Superior temporal gyrus (tissue), 1 donor: ENCODE results near the gene MCOLN3.
A peak's percentile ranks its signal among the peaks of the same experiment; 100 is the strongest.
"Not testable (repeated sequence)": the region's sequence is repeated elsewhere in the genome, so short reads cannot be mapped to it uniquely, and the experiment has no call there.

Experiments used
- DNase-seq: peaks from one replicate; pipeline ENCODE4 v3.0.0-alpha.2; 2016; ENCODE audit errors: extremely low spot score

Gene MCOLN3

DNA sequence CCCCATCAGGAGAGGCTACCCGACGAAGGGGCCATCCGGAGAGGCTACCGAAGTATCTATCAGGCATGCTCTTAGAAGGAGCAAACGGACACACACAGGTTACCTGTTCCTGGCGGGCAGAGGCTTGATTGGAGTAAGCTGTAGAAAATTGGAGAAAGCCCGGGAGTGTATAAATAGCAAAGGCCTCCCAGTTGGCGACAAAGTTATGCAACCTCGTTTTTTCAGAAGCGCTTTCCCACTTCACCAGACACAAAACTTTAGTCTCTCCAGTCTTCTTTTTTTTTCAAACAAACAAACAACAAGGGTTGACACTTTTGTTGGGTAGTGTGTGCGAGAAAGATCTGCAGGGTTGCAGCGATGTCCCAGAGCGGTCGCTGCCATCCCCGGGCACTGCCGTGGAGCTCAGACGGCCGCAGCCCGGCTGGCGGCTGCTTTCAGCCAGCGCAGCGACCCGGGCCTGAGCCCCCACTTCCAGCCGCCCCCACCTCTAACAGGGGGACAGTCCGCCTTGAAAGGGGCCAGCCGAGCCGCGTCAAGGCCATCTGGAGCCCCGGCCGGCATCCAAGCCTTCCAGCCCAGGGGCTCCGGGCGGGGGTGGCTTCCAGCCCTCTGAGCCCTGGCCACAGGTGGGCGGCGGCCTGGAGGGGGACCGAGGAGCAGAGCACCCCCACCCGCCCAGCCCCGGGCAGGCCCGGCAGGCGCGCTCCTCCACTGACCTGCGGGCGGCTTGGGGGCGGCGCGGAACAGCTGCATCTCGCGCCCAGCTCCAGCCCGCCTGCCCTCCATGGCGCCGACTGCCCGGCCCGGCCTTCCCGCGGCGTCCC, 616 bp downstream of the MCOLN3 start:
- DNase-seq, result no peak

DNA sequence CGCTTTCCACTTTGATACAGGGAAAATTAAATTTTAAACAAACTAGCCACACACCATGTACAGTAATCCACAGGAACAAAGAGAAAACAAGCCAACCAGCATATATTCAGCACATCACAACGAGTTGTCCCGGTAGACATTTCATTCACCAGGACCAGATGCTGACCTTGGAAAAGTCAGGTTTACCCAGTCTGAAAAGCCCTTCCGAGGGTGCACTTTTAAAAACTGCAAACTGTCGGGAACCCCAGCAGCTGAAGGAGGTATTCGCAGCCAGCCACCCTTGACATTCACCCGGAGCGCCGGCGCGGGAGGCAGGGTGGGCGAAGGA, 1.2 kb downstream of the MCOLN3 start:
- DNase-seq, result no peak

DNA sequence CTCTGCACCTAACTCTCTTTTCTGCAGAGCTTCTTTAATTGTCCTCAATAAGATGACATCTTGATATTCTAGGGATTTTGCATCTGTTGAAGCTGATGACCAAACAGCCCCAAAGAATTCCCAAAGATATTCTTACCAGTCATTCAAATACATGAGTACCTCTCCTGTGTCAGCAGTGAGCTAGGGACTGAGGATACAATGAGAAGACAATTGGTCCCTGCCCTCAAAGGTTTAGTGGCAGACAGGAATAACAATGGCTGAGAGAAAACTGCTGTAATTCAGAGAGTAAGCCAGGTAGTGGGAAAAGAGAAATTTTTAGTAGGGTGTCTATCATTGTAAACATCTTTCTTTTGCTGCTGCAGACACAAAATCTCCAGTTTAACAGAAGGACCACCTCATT, 5.9 kb downstream of the MCOLN3 start:
- DNase-seq, result no peak

DNA sequence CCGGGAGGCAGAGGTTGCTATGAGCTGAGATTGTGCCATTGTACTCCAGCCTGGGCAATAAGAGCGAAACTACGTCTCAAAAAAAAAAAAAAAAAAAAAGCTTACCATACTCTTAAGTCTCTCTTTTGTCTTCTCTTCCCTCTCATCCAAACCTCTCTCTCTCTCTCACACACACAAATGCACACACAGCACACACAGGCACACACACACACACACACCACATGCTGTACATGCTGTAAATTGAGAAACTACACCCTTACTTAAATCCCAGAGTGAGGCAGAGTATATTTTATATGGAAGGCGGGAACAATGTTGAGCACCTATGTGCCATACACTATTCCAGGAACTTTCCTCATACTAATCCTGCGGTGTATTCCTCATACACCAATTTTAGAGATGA, 6.5 kb downstream of the MCOLN3 start:
- no peak for DNase-seq

DNA sequence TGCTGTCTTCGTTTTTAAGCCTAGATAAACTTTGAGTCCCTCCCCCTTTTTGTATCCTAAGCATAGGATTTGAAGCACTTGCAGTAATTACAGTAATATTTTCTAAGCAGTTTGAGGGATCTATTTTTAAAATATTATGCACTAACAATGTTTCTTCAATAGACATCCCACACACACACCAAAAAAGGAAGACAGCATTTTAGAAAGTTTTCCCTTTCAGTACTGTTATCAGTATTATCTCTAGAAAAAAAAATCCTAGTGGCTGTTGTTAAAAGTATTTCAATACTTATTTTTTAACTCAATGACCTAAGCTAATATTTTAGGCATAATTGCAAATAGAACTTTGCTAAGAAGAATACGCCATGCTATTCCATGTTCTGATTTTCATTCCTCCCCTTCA, 15.1 kb downstream of the MCOLN3 start:
- no peak for DNase-seq

DNA sequence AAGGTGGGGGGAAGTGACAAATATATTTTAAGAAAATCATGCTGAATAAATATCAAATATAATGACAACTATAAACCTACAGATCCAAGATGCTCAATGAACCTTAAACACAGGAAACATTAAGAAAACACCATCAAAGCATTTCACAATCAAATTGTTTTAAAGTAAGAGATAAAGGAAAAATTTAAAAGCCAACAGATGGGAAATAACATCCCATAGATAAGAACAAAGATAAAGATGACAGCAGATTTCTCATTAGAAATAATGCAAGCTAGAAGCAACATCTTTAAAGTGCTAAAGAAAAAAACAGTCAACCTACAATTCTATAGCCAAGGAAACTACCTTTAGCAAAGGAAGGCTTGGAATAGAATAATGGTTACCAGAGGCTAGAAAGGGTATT, 17.8 kb downstream of the MCOLN3 start:
- DNase-seq, result no peak

DNA sequence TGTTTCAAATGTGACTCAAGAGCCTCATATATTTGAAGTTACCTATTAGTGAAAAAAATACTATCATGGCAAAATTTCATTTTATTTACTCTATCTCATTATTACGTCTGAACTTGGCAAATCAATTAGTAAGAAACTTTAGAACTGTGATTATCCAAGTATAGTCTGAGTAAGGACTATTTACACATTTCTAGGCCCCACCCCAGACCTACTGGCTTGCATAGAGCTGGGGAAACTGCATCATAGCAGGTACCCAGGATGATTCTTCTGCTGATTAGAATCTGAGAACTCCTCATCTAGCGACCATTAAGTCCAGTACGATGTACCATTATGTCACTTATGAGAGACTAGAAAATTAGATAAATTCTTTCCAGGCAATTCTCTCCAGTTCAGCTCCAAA, 20.1 kb downstream of the MCOLN3 start:
- no peak for DNase-seq

DNA sequence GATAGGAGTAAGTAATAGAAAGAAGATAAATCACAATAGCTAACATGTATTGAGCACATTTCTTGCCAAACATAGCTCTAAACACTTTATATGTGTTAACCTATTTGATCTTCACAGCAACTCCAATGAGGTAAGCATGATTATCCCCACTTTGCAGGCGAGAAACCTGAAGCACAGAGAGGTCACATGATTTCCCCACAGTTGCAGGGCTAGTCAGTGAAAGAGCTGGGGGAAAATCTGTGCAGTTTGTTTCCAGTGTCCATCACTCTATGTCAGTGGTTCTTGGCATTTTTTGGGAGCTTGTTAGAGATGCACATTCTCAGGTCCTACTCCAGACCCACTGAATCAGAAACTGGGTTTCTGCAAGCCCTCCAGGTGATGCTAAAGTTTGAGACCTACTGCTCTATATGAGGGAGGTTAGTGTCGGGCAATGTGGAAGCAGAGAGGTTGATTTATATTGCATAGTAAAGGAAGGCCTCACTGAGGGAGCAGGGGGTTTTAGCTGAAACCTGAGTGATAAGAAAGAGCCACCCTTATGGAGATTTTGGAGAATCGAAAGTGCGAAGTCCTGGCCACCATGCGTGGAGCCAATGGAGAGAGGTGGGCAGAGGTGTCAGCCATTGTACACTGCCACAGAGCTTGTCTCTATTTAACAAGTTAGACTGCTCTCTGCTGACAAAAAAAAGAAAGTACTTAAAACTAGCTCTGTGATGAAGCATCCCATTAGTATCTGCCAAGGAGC, 20.9 kb downstream of the MCOLN3 start:
- DNase-seq, result no peak

DNA sequence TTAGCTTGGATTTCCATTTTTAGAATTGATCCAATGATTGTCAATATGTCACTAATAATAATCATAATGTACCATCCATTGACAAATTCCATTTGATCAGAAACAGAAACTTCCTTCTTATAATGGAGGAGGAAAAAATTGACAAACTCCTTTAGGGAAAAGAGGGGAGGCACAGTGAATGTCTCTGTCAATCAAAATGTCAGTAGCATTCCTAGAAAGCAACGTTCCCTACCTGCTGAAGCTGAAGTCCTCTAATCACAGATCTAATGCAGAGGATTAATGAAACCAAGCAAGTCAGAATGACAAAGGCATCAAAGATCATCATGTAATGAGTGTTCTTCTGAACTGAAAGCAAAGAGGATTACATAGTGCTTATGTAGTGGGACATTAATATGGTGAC, 22.4 kb downstream of the MCOLN3 start:
- no peak for DNase-seq

DNA sequence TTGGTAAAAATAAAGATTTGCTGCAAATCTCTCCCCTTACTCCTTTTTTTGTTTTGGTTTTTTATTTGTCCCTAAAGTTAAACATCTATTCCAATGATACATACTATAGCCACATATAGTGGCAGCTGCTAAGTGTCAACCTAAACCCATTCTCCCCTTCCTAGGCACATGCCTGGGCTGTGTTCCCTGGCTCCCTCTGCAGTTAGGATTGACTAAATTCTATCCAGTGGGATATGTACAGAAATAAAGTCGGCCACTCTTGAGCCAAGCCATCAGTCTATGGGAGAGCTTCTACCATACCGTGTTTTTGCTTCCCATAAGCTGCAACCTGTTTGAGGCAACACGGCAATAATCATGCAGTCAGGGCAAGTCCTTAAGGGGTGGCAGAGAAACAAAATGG, 23.6 kb downstream of the MCOLN3 start:
- DNase-seq, result no peak

DNA sequence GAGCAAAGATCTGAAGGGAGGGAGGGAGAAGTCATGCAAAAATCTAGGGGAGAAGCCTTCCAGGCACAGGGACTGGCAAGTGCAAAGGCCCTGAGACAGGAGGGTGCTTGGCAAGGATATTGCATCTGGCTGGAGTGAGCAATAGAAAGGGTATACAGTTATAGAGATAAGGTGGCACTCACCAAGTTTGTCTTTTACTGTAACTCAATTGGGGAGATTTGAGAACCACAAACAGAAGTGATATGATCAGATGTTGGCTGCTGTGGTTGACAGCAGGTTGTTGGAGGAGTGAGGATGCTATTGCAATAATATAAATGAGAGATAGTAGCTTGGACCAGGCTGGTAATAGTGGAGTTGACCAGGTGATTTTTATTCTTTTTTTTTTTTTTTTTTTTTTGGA, 25.6 kb downstream of the MCOLN3 start:
- no peak for DNase-seq

DNA sequence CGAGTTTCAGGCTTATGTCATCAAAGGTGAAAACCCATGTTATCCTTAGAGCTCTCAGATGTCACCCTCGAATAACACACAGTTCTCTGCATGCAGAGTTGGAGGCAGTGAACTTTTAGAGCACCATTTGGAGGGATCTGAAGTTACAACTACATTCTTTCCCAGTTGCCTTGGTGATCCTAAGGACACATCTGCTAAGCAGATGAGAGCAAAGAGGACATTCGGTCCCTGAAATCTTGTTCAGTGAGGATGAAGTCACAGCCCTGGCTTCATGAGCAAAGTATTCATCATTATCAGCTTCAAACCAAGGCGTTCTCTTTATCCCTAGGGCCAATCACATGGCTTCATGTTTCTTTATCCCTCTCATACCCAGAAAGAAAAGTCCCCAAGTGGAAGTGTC, 28.3 kb downstream of the MCOLN3 start:
- no peak for DNase-seq

DNA sequence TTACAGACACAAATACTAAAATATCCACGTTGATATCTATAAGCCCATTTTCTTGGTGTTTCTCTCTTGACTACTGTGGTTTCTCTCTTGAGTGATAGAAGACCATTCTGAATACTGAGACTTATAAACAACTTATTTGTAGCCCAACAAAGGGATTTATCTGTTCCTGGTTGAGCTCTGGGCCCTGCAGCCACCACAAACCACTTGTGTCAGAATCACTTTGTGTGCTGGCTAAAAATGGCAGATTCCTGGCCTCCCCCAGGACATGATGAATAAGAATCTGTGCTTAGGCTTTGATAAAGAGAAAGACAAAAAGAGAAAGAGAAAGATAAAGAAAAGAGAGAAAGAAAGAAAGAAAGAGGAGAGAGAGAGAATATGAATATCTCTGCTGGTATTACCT, 32.5 kb downstream of the MCOLN3 start:
- DNase-seq, result no peak

DNA sequence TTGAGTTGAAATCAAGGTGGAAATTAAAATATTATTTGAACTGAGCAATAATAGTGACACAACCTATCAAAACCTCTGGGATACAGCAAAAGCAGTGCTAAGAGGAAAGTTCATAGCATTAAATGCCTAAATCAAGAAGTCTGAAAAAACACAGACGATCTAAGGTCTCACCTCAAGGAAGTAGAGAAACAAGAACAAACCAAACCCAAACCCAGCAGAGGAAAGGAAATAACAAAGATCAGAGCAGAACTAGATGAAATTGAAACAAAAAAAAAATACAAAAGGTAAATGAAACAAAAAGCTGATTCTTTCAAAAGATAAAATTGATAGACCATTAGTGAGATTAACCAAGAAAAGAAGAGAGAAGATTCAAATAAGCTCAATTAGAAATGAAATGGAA, 42.7 kb downstream of the MCOLN3 start:
- not testable (repeated sequence) for DNase-seq

DNA sequence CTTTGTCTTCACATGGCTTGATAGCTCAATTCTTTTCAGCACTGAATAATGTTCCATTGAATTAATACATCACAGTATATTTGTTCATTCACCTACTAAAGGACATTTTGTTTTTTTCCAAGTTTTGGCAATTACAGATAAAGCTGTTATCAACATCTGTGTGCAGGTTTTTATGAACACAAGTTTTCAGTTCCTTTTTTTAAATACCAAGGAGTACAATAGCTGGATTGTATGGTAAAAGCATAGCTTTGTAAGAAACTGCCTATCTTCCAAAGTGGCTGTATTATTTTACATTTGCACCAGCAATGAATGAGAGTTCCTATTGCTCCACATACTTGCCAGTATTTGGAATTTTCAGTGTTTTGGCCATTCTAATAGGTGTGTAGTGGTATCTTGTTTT, 46.6 kb downstream of the MCOLN3 start:
- no peak for DNase-seq

DNA sequence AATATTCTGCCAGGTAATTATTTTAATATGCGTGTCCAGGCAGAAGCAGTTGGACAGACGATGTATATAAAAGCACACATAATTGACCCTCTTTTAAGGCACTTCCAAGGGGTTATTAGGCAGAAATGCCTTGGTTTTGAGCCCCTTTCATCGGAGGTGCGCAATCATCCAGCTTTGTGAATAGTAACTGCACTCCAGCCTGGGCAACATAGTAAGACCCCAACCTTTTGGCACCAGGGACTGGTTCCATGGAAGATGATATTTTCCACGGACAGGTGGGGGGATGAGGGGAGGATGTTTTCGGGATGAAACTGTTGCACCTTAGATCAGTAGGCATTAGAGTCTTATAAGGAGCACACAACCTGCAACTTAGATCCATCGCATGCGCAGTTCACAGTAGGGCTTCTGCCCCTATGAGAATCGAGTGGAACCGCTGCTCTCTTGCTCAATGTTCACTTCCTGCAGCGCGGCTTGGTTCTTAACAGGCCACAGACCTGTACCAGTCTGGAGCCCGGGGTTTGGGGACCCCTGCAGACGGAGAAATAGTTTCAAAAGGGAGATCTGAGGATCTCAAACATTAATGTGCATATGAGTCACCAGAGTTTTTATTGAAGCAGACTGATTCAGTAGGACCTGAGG, 49.5 kb downstream of the MCOLN3 start:
- DNase-seq, result no peak

DNA sequence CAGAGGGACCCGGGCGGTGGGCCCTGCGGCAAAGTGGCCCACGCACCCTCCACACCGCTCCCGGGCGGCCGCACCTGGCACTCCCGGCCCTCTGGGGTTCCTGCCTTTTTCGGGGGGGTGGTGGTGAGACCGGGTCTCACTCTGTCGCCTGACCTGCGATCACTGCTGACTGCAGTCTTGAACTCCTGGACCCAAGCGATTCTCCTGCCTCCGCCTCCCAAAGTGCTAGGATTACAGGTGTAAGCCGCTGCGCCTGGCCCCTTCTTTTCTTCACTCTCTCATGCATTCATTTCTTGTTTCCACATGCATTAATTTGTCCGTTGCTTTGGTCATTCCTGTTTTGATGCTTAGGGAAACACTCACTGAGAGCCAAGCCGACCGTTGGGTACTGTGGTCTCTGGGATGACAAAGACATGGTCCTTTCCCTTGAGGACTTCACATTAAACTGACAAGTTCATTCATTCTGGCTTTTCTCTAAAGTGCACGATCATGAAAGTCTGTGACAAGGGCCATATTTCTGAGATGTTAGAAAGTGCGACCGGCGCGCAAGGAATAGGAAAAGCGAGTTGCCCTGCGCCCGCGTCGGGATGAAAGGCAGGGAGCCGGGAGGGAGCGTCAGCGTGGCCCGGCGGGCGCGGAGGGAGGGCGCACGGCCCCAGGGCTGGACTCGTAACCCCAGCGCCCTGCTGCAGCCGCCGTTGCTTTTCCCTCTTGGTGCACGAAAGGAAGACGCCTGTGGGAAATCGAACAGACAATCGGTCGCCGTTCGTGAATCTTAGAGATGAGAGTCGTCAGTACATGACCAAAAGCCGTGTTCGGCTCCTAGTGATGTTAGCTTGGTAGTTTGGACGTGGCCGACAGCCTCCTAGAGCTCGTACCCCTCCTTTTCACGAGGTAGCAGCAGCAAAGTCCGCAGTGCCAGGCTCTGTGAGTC, 50.4 kb downstream of the MCOLN3 start:
- DNase-seq, result peak; percentile 10

DNA sequence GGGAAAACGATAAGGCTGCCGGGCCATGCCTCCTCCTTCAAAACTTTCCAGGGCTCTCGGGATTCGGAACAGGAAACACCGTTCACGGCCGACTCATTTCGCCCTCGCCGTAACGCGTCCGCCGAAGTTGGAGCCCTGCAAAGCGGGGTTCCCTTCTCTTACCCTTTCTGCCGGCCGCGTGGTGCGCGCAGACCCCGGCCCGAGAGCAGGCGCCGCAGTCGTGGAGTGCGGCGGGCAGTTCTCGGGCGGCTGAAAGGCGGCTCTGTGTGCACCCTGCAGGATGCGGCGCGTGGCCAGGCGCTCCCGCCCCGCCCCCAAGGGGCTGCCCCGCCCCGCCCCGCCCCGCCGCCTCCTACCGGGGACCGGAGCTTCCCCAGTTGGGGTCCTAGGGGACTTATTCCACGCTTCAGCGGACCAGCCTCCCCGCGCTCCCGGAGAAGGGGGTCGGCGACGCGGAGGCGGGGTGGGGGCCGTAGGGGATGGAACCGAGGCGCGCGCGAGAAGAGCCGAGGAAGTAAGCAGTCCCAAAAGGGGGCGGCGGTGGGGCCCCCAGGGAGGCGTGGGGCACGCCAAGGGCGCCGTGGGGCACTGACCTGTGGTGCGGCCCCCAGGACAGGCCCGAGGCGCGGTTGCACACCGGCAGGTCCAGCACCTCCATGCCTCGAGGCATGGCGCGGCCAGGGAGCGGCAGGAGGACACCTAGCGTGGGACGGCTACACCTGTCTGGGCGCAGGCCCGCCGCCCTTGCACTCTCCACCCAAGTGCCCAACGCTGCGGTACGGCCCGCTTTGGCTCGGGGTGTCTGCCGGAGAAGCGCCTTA, 51.2 kb downstream of the MCOLN3 start, which contains the start of gene MCOLN2:
TSS of gene MCOLN2 (minus strand) at position 268 of the 821 bp plus-strand sequence. CDS start at position 27, 241 bp downstream.
- DNase-seq, result no peak

DNA sequence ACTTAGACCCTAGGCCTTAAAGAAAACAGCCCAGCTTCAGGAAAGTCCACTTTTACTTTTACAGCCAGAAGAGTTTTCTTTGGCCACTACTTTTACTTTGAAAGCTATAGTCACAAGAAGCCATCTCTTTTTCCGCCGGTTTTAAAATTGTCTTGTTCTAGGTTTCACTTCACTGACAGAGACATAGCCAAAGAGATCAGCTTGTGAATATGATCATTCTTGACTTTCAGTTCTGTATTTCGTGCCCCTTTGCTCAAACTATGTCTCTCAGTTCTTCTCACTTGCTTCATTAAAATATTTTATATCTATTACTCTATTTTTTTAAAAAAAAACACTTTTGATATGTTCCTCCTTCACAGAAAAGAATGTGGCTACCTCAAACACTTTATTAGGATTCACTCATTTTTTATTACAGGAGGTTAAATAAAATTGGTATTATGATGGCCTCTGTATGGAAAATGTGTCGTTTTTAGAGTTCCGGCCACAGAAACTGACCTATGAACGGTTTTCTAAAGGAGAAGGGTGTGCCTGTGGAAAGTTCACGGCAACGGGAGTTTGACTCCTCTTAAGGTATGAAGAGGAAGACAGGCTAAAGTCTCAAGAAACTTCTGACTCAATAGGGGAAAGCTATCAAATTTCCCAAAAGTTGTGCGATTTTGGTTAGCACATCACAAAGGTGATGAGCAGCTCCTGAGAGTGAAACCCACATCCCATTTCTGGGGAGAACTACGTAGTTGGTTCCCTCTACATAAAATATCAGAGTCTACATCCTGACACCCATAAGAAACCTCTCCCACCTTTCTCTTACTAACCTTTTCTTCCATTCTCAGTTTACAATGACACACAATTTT, 52.6 kb downstream of the MCOLN3 start:
- DNase-seq, result no peak
